GM12874 (cell line): ENCODE results near the gene RNASE11.

ENCODE experiments used
- TF ChIP-seq, protein P1 (sequence below): IDR thresholded peaks from 2 replicates; pipeline ENCODE4 v1.5.1; 2011; ENCODE audit warnings: low read depth, mild to moderate bottlenecking, control low read depth, low read length, moderate library complexity; ENCODE audit not compliant: insufficient read depth

RNASE11 gene

DNA sequence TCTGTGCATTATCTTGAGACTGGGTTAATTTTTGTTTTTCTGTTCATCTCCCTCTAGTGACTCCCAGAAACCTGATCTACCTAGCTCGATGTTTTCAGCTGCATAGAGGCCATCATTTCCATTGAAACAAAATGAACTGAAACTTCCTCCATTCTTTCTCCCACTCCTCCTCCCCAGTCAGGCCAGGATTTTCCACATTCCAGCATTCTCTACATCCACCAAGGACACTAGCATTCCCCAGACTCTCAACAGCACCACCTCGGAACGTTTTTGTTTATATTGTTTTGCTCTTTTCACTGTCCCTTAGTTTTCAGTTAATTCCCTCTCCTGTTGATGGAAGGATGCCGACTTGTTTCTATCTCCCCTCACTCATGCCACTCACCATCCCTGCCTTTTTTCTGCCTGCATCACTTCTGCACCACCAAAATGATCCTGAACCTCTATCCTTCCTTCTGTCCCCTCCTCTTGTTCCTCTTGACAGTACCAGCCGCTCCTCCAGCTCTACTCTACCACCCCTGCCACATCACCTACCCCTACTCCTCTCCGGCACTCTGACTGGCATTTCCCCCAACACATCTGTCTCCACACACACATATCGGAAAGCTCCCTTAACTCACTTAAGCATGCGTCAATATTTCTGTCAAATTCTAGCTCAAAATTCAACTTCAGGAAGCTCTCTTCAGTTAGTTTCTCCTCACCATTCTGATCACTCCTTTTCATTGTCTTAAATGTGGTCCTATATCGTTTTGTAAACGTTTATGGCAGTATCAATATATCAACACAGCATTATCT is 40.5 kb upstream of the RNASE11 start:
- TF ChIP-seq, protein P1, sequence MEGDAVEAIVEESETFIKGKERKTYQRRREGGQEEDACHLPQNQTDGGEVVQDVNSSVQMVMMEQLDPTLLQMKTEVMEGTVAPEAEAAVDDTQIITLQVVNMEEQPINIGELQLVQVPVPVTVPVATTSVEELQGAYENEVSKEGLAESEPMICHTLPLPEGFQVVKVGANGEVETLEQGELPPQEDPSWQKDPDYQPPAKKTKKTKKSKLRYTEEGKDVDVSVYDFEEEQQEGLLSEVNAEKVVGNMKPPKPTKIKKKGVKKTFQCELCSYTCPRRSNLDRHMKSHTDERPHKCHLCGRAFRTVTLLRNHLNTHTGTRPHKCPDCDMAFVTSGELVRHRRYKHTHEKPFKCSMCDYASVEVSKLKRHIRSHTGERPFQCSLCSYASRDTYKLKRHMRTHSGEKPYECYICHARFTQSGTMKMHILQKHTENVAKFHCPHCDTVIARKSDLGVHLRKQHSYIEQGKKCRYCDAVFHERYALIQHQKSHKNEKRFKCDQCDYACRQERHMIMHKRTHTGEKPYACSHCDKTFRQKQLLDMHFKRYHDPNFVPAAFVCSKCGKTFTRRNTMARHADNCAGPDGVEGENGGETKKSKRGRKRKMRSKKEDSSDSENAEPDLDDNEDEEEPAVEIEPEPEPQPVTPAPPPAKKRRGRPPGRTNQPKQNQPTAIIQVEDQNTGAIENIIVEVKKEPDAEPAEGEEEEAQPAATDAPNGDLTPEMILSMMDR, result no peak

DNA sequence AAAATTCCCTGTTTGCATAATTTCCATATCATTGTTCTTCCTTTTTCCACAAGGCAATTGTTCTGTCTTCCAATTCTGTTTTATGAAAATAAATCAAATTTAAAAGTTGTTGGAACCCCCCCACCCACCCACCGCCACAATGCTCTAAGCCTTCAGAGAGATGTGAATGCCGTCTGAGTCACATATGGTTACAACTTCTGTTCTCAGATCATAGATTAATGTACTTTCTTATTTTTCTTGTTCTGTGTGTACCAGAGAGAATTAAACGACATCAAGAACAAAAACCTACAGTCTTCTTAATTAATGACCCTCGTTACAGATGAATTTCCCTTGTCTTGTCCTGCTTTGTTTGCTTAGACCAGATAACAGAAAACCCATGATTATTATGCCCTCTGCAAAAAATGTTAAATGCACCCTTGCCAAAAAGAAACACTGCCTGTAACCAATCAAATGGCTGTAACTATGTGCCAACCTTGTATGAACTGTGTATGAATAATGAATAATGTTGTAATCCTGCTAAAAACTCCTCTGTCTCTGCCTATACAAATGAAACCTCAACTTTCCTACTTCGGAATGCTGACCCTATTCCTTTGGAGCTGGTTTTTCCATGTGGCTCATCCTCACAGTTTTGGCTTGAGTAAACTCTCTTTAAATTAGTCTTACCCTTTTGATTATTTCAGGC is 39.7 kb upstream of the RNASE11 start:
- TF ChIP-seq, protein P1, result no peak

- TF ChIP-seq, protein P1, result no peak
Measured at GRCh38 chr14:20626274-20626673, 38.5 kb upstream of the RNASE11 start.

GRCh38 chr14:20624495-20625070 is 36.8 kb upstream of the RNASE11 start:
- TF ChIP-seq, protein P1, result no peak

DNA sequence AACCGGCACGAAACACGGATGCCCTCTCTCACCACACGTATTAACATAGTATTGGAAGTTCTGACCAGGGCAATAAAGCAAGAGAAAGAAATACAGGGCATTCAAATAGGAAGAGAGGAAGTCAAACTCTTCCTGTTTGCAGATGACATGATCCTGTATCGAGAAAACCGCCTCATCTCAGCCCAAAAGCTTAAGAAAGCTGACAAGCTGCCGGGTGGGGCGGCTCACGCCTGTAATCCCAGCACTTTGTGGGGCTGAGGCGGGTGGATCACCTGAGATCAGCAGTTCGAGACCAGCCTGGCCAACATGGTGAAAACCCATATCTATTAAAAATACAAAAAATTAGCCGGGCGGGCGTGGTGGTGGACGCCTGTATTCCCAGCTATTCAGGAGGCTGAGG is 36.0 kb upstream of the RNASE11 start:
- TF ChIP-seq, protein P1, result no peak

GRCh38 chr14:20622816-20623291 is 35.1 kb upstream of the RNASE11 start:
- TF ChIP-seq, protein P1, result no peak

DNA sequence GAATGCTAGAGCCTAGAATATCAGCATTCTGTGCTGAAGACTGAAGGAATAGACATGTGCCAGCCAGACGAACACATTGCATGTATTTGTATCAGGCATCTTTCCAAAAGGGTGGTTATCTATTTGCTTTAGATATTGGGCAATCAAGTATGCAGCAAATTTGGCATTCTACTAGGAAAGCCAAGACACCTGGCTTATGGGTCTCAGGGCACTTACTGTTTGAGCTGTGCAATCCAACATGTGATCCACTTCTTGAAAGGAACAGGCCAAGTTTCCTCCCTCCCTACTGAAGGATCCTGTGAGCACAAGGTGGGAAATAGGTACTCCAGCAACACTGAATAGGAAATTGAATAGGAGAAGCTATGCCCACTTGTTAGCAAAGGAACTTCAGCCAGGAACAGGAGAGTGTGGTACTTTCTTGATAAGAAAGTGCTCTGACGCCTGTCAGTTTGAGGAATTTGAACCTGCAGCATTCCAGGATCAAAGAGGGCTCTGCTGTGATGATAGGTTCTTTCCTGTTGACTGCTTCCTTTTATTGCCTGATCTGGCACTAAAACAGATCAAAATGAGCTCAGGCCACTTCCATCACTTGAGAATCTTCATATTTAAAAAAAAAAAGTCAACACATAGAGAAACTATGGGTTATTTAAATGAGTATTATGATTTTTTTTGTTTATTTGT is 33.1 kb upstream of the RNASE11 start:
- TF ChIP-seq, protein P1, result no peak
